ENCODE data around the gene FNDC3B. TPM values are rescaled to one million over a fixed set of nuclear protein-coding genes. Genes with fewer than 3 reads are reported as not detected.

FNDC3B gene
- total RNA-seq, 4 donors from 2014 or later, result 23.9 to 61.9 (median 37.0) TPM

- TF ChIP-seq POLR2A (IDR thresholded peaks at IDR 0.05), result no peak
- no peak for TF ChIP-seq EP300 (IDR thresholded peaks at IDR 0.05)
- TF ChIP-seq POLR2AphosphoS5 (IDR thresholded peaks at IDR 0.05), result no peak
- TF ChIP-seq CTCF (IDR thresholded peaks at IDR 0.05), result no peak
- H3K4me3 ChIP-seq, result no peak overlapping the region
- WGBS, result 66% methylated on average over 2 of the region's 2 CpGs
- H3K36me3 ChIP-seq, result no peaks in the 10 kb centered on the region
- DNase-seq (ENCODE audit: low spot score in 2 of 2), result no peak
- no peaks in the 10 kb centered on the region for H3K27me3 ChIP-seq
- no peaks in the 10 kb centered on the region for H3K4me1 ChIP-seq
- H3K9me3 ChIP-seq, result no peaks in the 10 kb centered on the region
- no peak overlapping the region for H3K27ac ChIP-seq
These were observed 149.8 kb downstream of the FNDC3B start for GRCh38 chr3:172189213-172189612.

GRCh38 chr3:172189987-172190603 is 150.7 kb downstream of the FNDC3B start:
- Histone ChIP-seq H3K9me3 (no peaks in the 10 kb centered on the region), H3K4me1 (peaks cover 1% of the 10 kb centered on the region), H3K27ac (no peak overlapping the region), H3K4me3 (no peak overlapping the region), H3K36me3 (no peaks in the 10 kb centered on the region), H3K27me3 (no peaks in the 10 kb centered on the region)
- TF ChIP-seq POLR2AphosphoS5 (IDR thresholded peaks at IDR 0.05), result no peak
- no peak for TF ChIP-seq CTCF (IDR thresholded peaks at IDR 0.05)
- no peak for TF ChIP-seq POLR2A (IDR thresholded peaks at IDR 0.05)
- no peak for TF ChIP-seq EP300 (IDR thresholded peaks at IDR 0.05)
- no peak for DNase-seq (ENCODE audit: low spot score in 2 of 2)
- WGBS, result 87% methylated on average over 7 of the region's 7 CpGs

DNA sequence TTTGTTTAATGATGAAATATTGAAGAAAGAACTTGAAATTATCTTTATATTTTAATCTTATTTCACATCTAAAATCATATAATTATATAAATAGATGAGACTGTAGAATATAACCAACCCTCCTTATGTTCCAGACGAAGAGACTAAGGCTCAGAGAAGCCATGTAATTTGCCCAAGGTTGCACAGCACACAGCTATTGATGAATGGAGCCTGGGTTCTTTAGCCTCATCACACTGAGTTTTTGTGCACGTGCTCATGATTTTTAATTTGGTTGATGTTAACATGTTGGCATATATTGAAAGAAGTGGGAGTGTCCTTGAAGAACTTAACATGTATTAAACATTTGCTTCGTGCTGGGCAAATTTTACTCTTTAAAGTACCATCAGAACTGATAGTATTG is 151.6 kb downstream of the FNDC3B start:
- H3K27ac ChIP-seq, result no peak overlapping the region
- TF ChIP-seq EP300 (IDR thresholded peaks at IDR 0.05), result no peak
- no peak for TF ChIP-seq POLR2AphosphoS5 (IDR thresholded peaks at IDR 0.05)
- no peak for TF ChIP-seq CTCF (IDR thresholded peaks at IDR 0.05)
- TF ChIP-seq POLR2A (IDR thresholded peaks at IDR 0.05), result no peak
- no peaks in the 10 kb centered on the region for H3K9me3 ChIP-seq
- peaks cover 3% of the 10 kb centered on the region for H3K4me1 ChIP-seq
- 86% methylated on average over 3 of the region's 3 CpGs for WGBS
- no peak for DNase-seq (ENCODE audit: low spot score in 2 of 2)
- H3K4me3 ChIP-seq, result no peak overlapping the region
- H3K27me3 ChIP-seq, result no peaks in the 10 kb centered on the region
- H3K36me3 ChIP-seq, result no peaks in the 10 kb centered on the region

DNA sequence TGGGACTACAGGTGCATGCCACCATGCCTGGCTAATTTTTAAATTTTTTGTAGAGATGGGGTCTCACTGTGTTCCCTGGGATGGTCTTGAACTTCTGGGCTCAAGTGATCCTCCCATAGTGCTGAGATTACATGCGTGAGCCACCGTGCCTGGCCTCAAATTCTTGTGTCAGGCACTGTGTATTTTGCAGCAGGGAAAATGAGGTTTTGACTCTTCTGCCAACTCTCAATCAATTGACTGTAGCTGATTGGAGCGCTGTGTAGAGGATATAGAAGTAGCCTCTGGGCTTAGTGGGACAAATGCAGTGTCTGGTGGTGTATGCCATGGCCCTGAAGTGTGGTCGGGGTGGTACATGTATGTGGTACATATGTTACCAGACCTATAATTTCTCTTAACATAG is 152.3 kb downstream of the FNDC3B start:
- Histone ChIP-seq H3K27me3 (no peaks in the 10 kb centered on the region), H3K4me3 (no peak overlapping the region), H3K36me3 (no peaks in the 10 kb centered on the region), H3K9me3 (no peaks in the 10 kb centered on the region), H3K27ac (no peak overlapping the region), H3K4me1 (peaks cover 3% of the 10 kb centered on the region)
- 96% methylated on average over 4 of the region's 4 CpGs for whole genome bisulfite sequencing
- no peak for DNase-seq (ENCODE audit: low spot score in 2 of 2)
- TF ChIP-seq POLR2AphosphoS5 (IDR thresholded peaks at IDR 0.05) (no peak), POLR2A (IDR thresholded peaks at IDR 0.05) (no peak), CTCF (IDR thresholded peaks at IDR 0.05) (no peak), EP300 (IDR thresholded peaks at IDR 0.05) (no peak)

- no peaks in the 10 kb centered on the region for H3K36me3 ChIP-seq
- no peaks in the 10 kb centered on the region for H3K9me3 ChIP-seq
- no peaks in the 10 kb centered on the region for H3K27me3 ChIP-seq
- TF ChIP-seq POLR2AphosphoS5 (IDR thresholded peaks at IDR 0.05) (no peak), EP300 (IDR thresholded peaks at IDR 0.05) (no peak), POLR2A (IDR thresholded peaks at IDR 0.05) (no peak), CTCF (IDR thresholded peaks at IDR 0.05) (no peak)
- H3K4me1 ChIP-seq, result peaks cover 3% of the 10 kb centered on the region
- no peak overlapping the region for H3K27ac ChIP-seq
- no peak overlapping the region for H3K4me3 ChIP-seq
- WGBS, result 69% methylated on average over 3 of the region's 3 CpGs
- no peak for DNase-seq (ENCODE audit: low spot score in 2 of 2)
These were observed 153.5 kb downstream of the FNDC3B start for GRCh38 chr3:172192830-172193415.

Data from suprapubic skin (tissue), 4 donors.